ENCODE data around the gene TGM1. TPM values are rescaled to one million over a fixed set of nuclear protein-coding genes. Genes with fewer than 3 reads are reported as not detected.

The TGM1 gene
- total and polyA plus RNA-seq, 2 experiments from 2014 or later, result 0.31 to 0.63 TPM

GRCh38 chr14:24231263-24232120 is 31.5 kb downstream of the TGM1 start (continued):
- TF ChIP-seq ZNF462 (CRISPR knock-in tag; IDR thresholded peaks at IDR 0.05), result no peak
- no peak for TF ChIP-seq EZH2 (IDR thresholded peaks at IDR 0.05; ENCODE audit: low read depth, unreplicated experiment)
- no peak for TF ChIP-seq NANOG (IDR thresholded peaks at IDR 0.05; ENCODE audit: borderline replicate concordance)
- no peak for TF ChIP-seq ZNF331 (CRISPR knock-in tag; IDR thresholded peaks at IDR 0.05; ENCODE audit: low read depth)
- TF ChIP-seq EZH2phosphoT487 (IDR thresholded peaks at IDR 0.05; ENCODE audit: unreplicated experiment), result no peak

- Histone ChIP-seq H3K79me2 (replicated peaks; ENCODE audit: insufficient read depth) (peaks cover 84% of the 10 kb centered on the region), H3F3A (replicated peaks; ENCODE audit: low read depth) (peaks cover 7% of the 10 kb centered on the region; the same call in 1 of the 2 replicates), H3K4me3 (no peak overlapping the region), H3K4me2 (no peak overlapping the region), H3K4me1 (ENCODE audit: insufficient read depth) (peaks cover 13% of the 10 kb centered on the region), H3K27me3 (ENCODE audit: insufficient read depth) (no peaks in the 10 kb centered on the region), H3K36me3 (ENCODE audit: insufficient read depth) (peaks cover 12% of the 10 kb centered on the region), H3K27ac (ENCODE audit: low read depth) (no peak overlapping the region), H3K9me2 (ENCODE audit: insufficient read depth) (no peaks in the 10 kb centered on the region), H4K20me1 (replicated peaks; ENCODE audit: insufficient read depth) (peaks cover 20% of the 10 kb centered on the region), H2AFZ (no peak overlapping the region)
- H3K27me3 Mint-ChIP-seq (ENCODE audit: insufficient read depth, low read depth, poor library complexity), result peaks cover 7% of the 10 kb centered on the region
- no peak for TF ChIP-seq ZNF114 (CRISPR knock-in tag; IDR thresholded peaks at IDR 0.05)
- TF ChIP-seq EZH2phosphoT487 (IDR thresholded peaks at IDR 0.05; ENCODE audit: unreplicated experiment), result no peak
- TF ChIP-seq REST (IDR thresholded peaks at IDR 0.05; ENCODE audit: unreplicated experiment), result no peak
- TF ChIP-seq POLR2AphosphoS5 (IDR thresholded peaks at IDR 0.05; ENCODE audit: low read depth), result no peak
- H3K4me3 Mint-ChIP-seq, result no peak overlapping the region; the same call in 2 of the 3 replicates
- no peaks in the 10 kb centered on the region for H3K9me3 Mint-ChIP-seq
- H3K36me3 Mint-ChIP-seq (ENCODE audit: low read depth), result peaks cover 9% of the 10 kb centered on the region
- ATAC-seq (no peak), DNase-seq (ENCODE audit: low spot score) (no peak)
- no peak overlapping the region for H3K27ac Mint-ChIP-seq
- peaks cover 11% of the 10 kb centered on the region for H3K4me1 Mint-ChIP-seq
These were observed 34.1 kb downstream of the TGM1 start for GRCh38 chr14:24228902-24229301.
